NCI-H2029 treated with DMSO at 0.1 percent for 48 hours (cell line): ENCODE measurements around the gene CCDC40.

Experiments used
- DNase-seq: peaks from one replicate; lab custom pipeline; 2025; lab: John Stamatoyannopoulos, UW

The CCDC40 gene

GRCh38 chr17:80000136-80000535 is 36.3 kb upstream of the CCDC40 start:
- DNase-seq, result no peak

- no peak for DNase-seq
These were observed 35.3 kb upstream of the CCDC40 start for GRCh38 chr17:80000981-80001775.

- DNase-seq, result no peak
These were observed 34.3 kb upstream of the CCDC40 start for GRCh38 chr17:80002070-80002641.

- no peak for DNase-seq
These were observed 33.6 kb upstream of the CCDC40 start for GRCh38 chr17:80002690-80003490.

GRCh38 chr17:80003969-80004368 is 32.5 kb upstream of the CCDC40 start:
- DNase-seq, result no peak

GRCh38 chr17:80005360-80006338 is 30.8 kb upstream of the CCDC40 start:
- DNase-seq, result peak; percentile 22

GRCh38 chr17:80006339-80006720 is 30.1 kb upstream of the CCDC40 start:
- no peak for DNase-seq

GRCh38 chr17:80006811-80007752 is 29.4 kb upstream of the CCDC40 start:
- no peak for DNase-seq

- no peak for DNase-seq
These were observed 28.5 kb upstream of the CCDC40 start for GRCh38 chr17:80007939-80008338.

- DNase-seq, result peak; percentile 84
These were observed 28.0 kb upstream of the CCDC40 start for GRCh38 chr17:80008383-80008840.

GRCh38 chr17:80008848-80009247 is 27.6 kb upstream of the CCDC40 start:
- DNase-seq, result no peak

- DNase-seq, result no peak
These were observed 26.8 kb upstream of the CCDC40 start for GRCh38 chr17:80009391-80010282.

- no peak for DNase-seq
These were observed 26.1 kb upstream of the CCDC40 start for GRCh38 chr17:80010283-80010858.

GRCh38 chr17:80011989-80012555 is 24.4 kb upstream of the CCDC40 start:
- no peak for DNase-seq

- DNase-seq, result no peak
These were observed 23.4 kb upstream of the CCDC40 start for GRCh38 chr17:80012765-80013741.

GRCh38 chr17:80017226-80018010 is 19.0 kb upstream of the CCDC40 start:
- no peak for DNase-seq
